Keratinocyte (primary cell): ENCODE data around the gene SMARCAL1. TPM values are rescaled to one million over a fixed set of nuclear protein-coding genes. Genes with fewer than 3 reads are reported as not detected.
"Not testable (repeated sequence)": the region's sequence is repeated elsewhere in the genome, so short reads cannot be mapped to it uniquely, and the experiment has no call there.

ENCODE experiments used
- DNase-seq: peaks from one replicate; pipeline ENCODE4 v3.0.0-alpha.2; 2011; ENCODE audit warnings: low read depth, missing footprints, low spot score
- FAIRE-seq: peaks from 2 replicates; lab custom pipeline; 2011; peaks lifted over from hg19 to GRCh38; lab: Jason Lieb, UNC
- H2AFZ ChIP-seq: 2 replicates; pipeline ENCODE4 v1.6.0; 2012; ENCODE audit warnings: low read length, control low read depth, inconsistent platforms; ENCODE audit not compliant: control insufficient read depth
- H3K27ac ChIP-seq: 2 replicates; pipeline ENCODE4 v1.5.1; 2011; ENCODE audit warnings: low read length; ENCODE audit not compliant: control insufficient read depth, insufficient read depth
- H3K27me3 ChIP-seq: 3 replicates; pipeline ENCODE4 v1.6.0; 2011; ENCODE audit warnings: low read length; ENCODE audit not compliant: control insufficient read depth, insufficient read depth; ENCODE audit errors: extremely low read depth
- H3K36me3 ChIP-seq, 2 experiments: 2 replicates in 1 of 2; 3 replicates in 1 of 2; pipeline ENCODE4 v1.5.1; 2011; ENCODE audit warnings: low read length in 2 of 2, mild to moderate bottlenecking in 1 of 2; ENCODE audit not compliant: control insufficient read depth in 2 of 2, insufficient read depth in 2 of 2; ENCODE audit errors: extremely low read depth in 1 of 2
- H3K4me1 ChIP-seq: 3 replicates; pipeline ENCODE4 v1.5.1; 2011; ENCODE audit warnings: low read length; ENCODE audit not compliant: control insufficient read depth, insufficient read depth; ENCODE audit errors: extremely low read depth
- H3K4me2 ChIP-seq: 3 replicates; pipeline ENCODE4 v1.6.0; 2011; ENCODE audit warnings: low read depth, low read length; ENCODE audit not compliant: control insufficient read depth, insufficient read depth; ENCODE audit errors: extremely low read depth
- H3K4me3 ChIP-seq, 3 experiments: fragments of 200-600 bp in 1 of 3; sonication (generic) in 1 of 3; 2 replicates in 2 of 3; 3 replicates in 1 of 3; pipeline ENCODE4 v1.5.1; 2011 to 2016; ENCODE audit warnings: low read length in 3 of 3, mild to moderate bottlenecking in 3 of 3, control low read depth in 2 of 3, inconsistent platforms in 1 of 3, low read depth in 1 of 3, mixed read lengths in 1 of 3, mixed run types in 1 of 3, moderate library complexity in 1 of 3; ENCODE audit not compliant: control insufficient read depth in 2 of 3, insufficient read depth in 2 of 3; ENCODE audit errors: extremely low read depth in 1 of 3
- H3K79me2 ChIP-seq: 2 replicates; pipeline ENCODE4 v1.6.0; 2012; ENCODE audit warnings: low read length; ENCODE audit not compliant: control insufficient read depth, insufficient read depth
- H3K9ac ChIP-seq: 3 replicates; pipeline ENCODE4 v1.6.0; 2011; ENCODE audit warnings: low read length; ENCODE audit not compliant: control insufficient read depth, insufficient read depth; ENCODE audit errors: extremely low read depth
- H3K9me1 ChIP-seq: 3 replicates; pipeline ENCODE4 v1.6.0; 2011; ENCODE audit warnings: low read length; ENCODE audit not compliant: control insufficient read depth, insufficient read depth; ENCODE audit errors: extremely low read depth
- H3K9me3 ChIP-seq: 2 replicates; pipeline ENCODE4 v1.5.1; 2012; ENCODE audit warnings: low read depth, low read length; ENCODE audit not compliant: control insufficient read depth
- H4K20me1 ChIP-seq: 3 replicates; pipeline ENCODE4 v1.6.0; 2011; ENCODE audit warnings: low read length; ENCODE audit not compliant: control insufficient read depth, insufficient read depth; ENCODE audit errors: extremely low read depth
- CTCF ChIP-seq, 3 experiments: IDR thresholded peaks in 1 of 3; conservative IDR thresholded peaks in 1 of 3; optimal IDR thresholded peaks in 1 of 3; 2 replicates in 2 of 3; 3 replicates in 1 of 3; pipeline versions ENCODE3 to v1.5.1; 2011; ENCODE audit warnings: low read length in 3 of 3, mild to moderate bottlenecking in 3 of 3, moderate library complexity in 2 of 3, control low read depth in 1 of 3, inconsistent platforms in 1 of 3; ENCODE audit not compliant: insufficient read depth in 2 of 3; ENCODE audit errors: extremely low read depth in 1 of 3
- EZH2 ChIP-seq: IDR thresholded peaks from one replicate; pipeline ENCODE4 v1.6.1; 2012; ENCODE audit warnings: inconsistent platforms, mild to moderate bottlenecking, low read length, moderate library complexity
- dilution Hi-C: fragments of 300-500 bp; cut with MboI; formaldehyde crosslinking; loops from one replicate; pipeline ENCODE4 v1.7.0; 2020; ENCODE audit warnings: low sequenced_read_pairs; ENCODE audit not compliant: extremely low pct_ligation_motif_present
- polyA plus RNA-seq, 5 experiments: library from polyadenylated mRNA; depleted of rRNA in 3 of 5; stranded (reverse) in 3 of 5; stranded (forward) in 1 of 5; unstranded in 1 of 5; fragments of >200 nt; gene quantifications; 1 replicate in 1 of 5; 2 replicates in 3 of 5; 3 replicates in 1 of 5; pipeline versions ENCODE4 v1.2.1 to v1.2.3, GENCODE V29; 2011 to 2012; ENCODE audit warnings: missing spikeins in 2 of 5, low read depth in 1 of 5, low replicate concordance in 1 of 5

Gene SMARCAL1
- polyA plus RNA-seq, 1 donor (not counting 4 experiments of a cell fraction or from before 2014, with no cell fraction given) = 26.3 TPM

DNA sequence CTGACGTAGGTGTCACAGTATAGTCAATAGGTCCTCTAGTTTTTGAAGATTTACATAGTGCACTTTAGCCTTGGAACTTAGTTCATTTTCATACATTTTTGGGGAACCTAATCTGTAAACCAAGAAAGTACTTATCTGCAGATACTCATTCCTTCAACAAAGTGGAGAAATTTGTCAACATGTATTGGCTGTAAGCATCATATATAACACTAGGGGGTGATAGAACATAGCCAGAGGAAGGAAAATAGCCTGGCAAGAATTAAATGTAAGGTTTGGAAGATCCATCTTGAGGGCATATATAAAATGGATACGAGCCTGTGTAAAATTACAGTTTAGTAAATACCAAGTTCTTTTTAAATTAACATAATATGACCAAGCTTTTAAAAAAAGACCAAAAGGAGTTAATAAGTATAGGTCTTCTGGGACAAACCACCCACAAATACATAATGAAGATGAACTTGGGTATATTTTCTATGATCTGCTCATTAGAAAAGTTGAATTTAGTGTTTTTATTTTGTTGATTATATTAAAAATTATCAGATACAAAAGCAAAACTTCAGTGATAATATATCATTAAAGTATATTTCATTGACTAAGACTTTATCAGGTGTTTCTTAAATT is 104.6 kb downstream of the SMARCAL1 start:
- Histone ChIP-seq H3K4me3 (no peak overlapping the region), H3K4me1 (no peaks in the 10 kb centered on the region), H3K9ac (no peak overlapping the region), H4K20me1 (no peaks in the 10 kb centered on the region), H3K79me2 (no peaks in the 10 kb centered on the region), H3K27me3 (no peaks in the 10 kb centered on the region), H3K27ac (no peak overlapping the region), H3K9me1 (no peaks in the 10 kb centered on the region), H3K9me3 (no peaks in the 10 kb centered on the region), H2AFZ (no peak overlapping the region), H3K4me2 (no peak overlapping the region), H3K36me3 (peaks cover 1 to 5% of the 10 kb centered on the region in 2 experiments)
- FAIRE-seq = no peak
- dilution Hi-C loops = loop anchor here (10.0 kb wide), 1 partner anchor 138 kb away; no protein-coding TSS in a partner anchor
- DNase-seq = no peak
- no peak for TF ChIP-seq EZH2
- peak in 2 of 3 experiments; percentile 57 to 70 for TF ChIP-seq CTCF (optimal IDR thresholded peaks at IDR 0.05 in 1 of 3, IDR thresholded peaks at IDR 0.05 in 1 of 3, conservative IDR thresholded peaks at IDR 0.05 in 1 of 3; ENCODE audit: extremely low read depth in 1 of 3, insufficient read depth in 2 of 3, low read length in 3 of 3)

DNA sequence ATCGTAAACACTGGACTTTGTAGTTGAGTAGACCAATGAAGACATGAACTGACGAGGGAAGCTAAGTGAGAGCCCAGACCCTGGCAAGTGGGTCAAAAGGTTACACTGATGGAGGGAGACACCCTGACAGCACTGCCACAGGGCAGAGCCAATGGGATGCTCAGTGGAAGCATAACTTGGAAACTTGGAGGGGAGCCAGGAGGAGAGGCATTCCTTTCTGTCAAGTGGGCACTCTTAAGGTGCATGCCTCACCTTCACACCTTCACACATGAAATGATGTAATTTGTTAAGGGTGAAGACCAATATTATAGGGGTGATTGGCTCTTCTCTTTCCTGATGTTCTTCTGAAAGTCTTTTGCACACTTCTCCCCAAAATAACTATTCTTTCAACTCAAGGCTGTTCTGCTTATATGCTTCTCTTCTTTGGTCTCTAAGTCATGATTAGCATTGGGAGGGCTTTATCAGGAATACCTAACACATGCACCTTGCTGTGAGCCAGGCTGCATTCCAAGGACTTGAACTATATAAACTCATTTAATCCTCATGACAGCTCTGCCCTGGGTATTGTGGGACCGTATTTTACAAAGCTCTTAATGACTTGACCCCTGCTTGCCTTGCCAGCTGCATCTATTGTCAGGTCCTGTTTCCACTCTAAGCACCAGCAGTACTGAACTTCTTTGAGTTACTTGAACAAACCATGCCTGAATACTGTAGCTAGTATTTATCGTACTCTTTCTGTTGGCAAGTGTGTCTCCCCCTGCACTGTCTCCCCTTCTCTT is 105.4 kb downstream of the SMARCAL1 start:
- H3K79me2 ChIP-seq = no peaks in the 10 kb centered on the region
- dilution Hi-C loops = loop anchor here (10.0 kb wide), 1 partner anchor 137 kb away; no protein-coding TSS in a partner anchor
- H4K20me1 ChIP-seq = no peaks in the 10 kb centered on the region
- H3K27me3 ChIP-seq = no peaks in the 10 kb centered on the region
- TF ChIP-seq EZH2 = no peak
- no peak for TF ChIP-seq CTCF (optimal IDR thresholded peaks at IDR 0.05 in 1 of 3, IDR thresholded peaks at IDR 0.05 in 1 of 3, conservative IDR thresholded peaks at IDR 0.05 in 1 of 3; ENCODE audit: extremely low read depth in 1 of 3, insufficient read depth in 2 of 3, low read length in 3 of 3)
- no peak overlapping the region for H3K9ac ChIP-seq
- H3K27ac ChIP-seq = no peak overlapping the region
- DNase-seq (no peak), FAIRE-seq (no peak)
- H3K9me3 ChIP-seq = no peaks in the 10 kb centered on the region
- no peak overlapping the region for H2AFZ ChIP-seq
- H3K9me1 ChIP-seq = no peaks in the 10 kb centered on the region
- H3K36me3 ChIP-seq = peaks cover 1 to 5% of the 10 kb centered on the region in 2 experiments
- H3K4me1 ChIP-seq = no peaks in the 10 kb centered on the region
- no peak overlapping the region for H3K4me3 ChIP-seq
- no peak overlapping the region for H3K4me2 ChIP-seq

GRCh38 chr2:216518566-216519119 is 106.4 kb downstream of the SMARCAL1 start:
- not testable (repeated sequence) for H2AFZ ChIP-seq, H3K9me3 ChIP-seq, H3K27ac ChIP-seq, DNase-seq, H4K20me1 ChIP-seq, H3K4me2 ChIP-seq, H3K79me2 ChIP-seq, FAIRE-seq, H3K4me1 ChIP-seq, H3K4me3 ChIP-seq, H3K36me3 ChIP-seq, H3K9ac ChIP-seq, H3K27me3 ChIP-seq, H3K9me1 ChIP-seq
- dilution Hi-C loops = loop anchor here (10.0 kb wide), 1 partner anchor 136 kb away; no protein-coding TSS in a partner anchor
